ENCODE measurements around the gene TMA16. TPM values are rescaled to one million over a fixed set of nuclear protein-coding genes. Genes with fewer than 3 reads are reported as not detected.

The TMA16 gene
- polyA plus RNA-seq, 2 of the 4 experiments (the other 2 are of a cell fraction) = 28.5 to 36.1 TPM

DNA sequence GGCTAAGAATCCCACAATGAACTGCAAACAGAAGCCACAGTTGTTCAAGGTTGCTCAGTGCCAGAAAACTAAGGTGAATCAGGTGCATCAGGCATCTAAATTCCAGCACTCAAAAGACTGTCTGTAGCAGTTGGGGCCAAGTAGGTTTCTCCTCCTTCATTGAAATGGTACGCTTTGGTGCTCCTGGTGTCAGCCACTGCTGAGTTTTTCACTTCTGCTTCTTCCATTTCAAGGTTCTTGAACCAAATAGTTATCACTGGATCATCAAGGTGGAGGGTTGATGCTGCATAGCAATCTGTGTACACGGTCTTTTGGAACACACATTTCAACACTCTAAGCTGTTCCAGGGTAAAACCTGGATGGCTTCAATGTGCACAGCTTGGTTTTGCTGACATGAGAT is 74.4 kb downstream of the TMA16 start:
- Histone ChIP-seq H3K4me3 (no peak overlapping the region), H3K27ac (no peak overlapping the region), H3K9me3 (no peaks in the 10 kb centered on the region), H3K4me1 (no peaks in the 10 kb centered on the region), H3K4me2 (no peak overlapping the region)
- FAIRE-seq = no peak
- ChIA-PET POLR2A (no interaction called here), CTCF (interaction anchor here (1.0 to 1.2 kb wide), 2 partner anchors 14 to 16 kb away, joined by 3 read pairs; no protein-coding TSS in a partner anchor)
- TF ChIP-seq ZFP36 (IDR thresholded peaks at IDR 0.05; ENCODE audit: borderline replicate concordance, partially characterized antibody) = no peak
- no peak for TF ChIP-seq SMC3 (IDR thresholded peaks at IDR 0.05)
- no peak for TF ChIP-seq NFE2L2 (conservative IDR thresholded peaks at IDR 0.05; ENCODE audit: low read length)
- no peak for TF ChIP-seq MAFK (IDR thresholded peaks at IDR 0.05; ENCODE audit: partially characterized antibody)
- no peak for TF ChIP-seq RCOR1 (IDR thresholded peaks at IDR 0.05; ENCODE audit: low read depth, low read length)
- TF ChIP-seq, protein P1, sequence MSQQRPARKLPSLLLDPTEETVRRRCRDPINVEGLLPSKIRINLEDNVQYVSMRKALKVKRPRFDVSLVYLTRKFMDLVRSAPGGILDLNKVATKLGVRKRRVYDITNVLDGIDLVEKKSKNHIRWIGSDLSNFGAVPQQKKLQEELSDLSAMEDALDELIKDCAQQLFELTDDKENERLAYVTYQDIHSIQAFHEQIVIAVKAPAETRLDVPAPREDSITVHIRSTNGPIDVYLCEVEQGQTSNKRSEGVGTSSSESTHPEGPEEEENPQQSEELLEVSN (IDR thresholded peaks at IDR 0.05; ENCODE audit: borderline replicate concordance, low read depth) = no peak
- TF ChIP-seq TFCP2L1 (CRISPR knock-in tag; IDR thresholded peaks at IDR 0.05) = no peak
- TF ChIP-seq FOSL2 (IDR thresholded peaks at IDR 0.05) = no peak
- no peak for TF ChIP-seq FOSL2 (CRISPR knock-in tag; IDR thresholded peaks at IDR 0.05)
- TF ChIP-seq RNF2 (IDR thresholded peaks at IDR 0.05; ENCODE audit: borderline replicate concordance, low read depth) = no peak
- no peak for TF ChIP-seq JUN (IDR thresholded peaks at IDR 0.05)
- TF ChIP-seq KDM5A (IDR thresholded peaks at IDR 0.05) = no peak
- TF ChIP-seq MYC (IDR thresholded peaks at IDR 0.05; ENCODE audit: borderline replicate concordance, low read length) = no peak
- TF ChIP-seq, protein P2, sequence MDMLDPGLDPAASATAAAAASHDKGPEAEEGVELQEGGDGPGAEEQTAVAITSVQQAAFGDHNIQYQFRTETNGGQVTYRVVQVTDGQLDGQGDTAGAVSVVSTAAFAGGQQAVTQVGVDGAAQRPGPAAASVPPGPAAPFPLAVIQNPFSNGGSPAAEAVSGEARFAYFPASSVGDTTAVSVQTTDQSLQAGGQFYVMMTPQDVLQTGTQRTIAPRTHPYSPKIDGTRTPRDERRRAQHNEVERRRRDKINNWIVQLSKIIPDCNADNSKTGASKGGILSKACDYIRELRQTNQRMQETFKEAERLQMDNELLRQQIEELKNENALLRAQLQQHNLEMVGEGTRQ (IDR thresholded peaks at IDR 0.05) = no peak
- no peak for TF ChIP-seq EP300 (IDR thresholded peaks at IDR 0.05)
- no peak for TF ChIP-seq NR3C1 (IDR thresholded peaks at IDR 0.05)
- no peak for TF ChIP-seq EHF (CRISPR knock-in tag; IDR thresholded peaks at IDR 0.05)
- no peak for TF ChIP-seq HOXA7 (CRISPR knock-in tag; IDR thresholded peaks at IDR 0.05)
- TF ChIP-seq, protein P3, sequence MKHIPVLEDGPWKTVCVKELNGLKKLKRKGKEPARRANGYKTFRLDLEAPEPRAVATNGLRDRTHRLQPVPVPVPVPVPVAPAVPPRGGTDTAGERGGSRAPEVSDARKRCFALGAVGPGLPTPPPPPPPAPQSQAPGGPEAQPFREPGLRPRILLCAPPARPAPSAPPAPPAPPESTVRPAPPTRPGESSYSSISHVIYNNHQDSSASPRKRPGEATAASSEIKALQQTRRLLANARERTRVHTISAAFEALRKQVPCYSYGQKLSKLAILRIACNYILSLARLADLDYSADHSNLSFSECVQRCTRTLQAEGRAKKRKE (CRISPR knock-in tag; IDR thresholded peaks at IDR 0.05; ENCODE audit: low read depth) = no peak
- TF ChIP-seq CBX2 (IDR thresholded peaks at IDR 0.05; ENCODE audit: borderline replicate concordance, low read depth) = no peak
- ATAC-seq = no peak
- WGBS (ENCODE audit: missing lambda C conversion rate) = 0% methylated on average over 2 of the region's 2 CpGs
- no peak for DNase-seq (ENCODE audit: low read depth in 1 of 2, low spot score in 1 of 2)

Other genes with a start within 250 kb of the TMA16 start
- gene NPY1R, start 162.1 kb upstream of the TMA16 start, polyA plus RNA-seq (2011; rRNA removed) = 0.23 and 0.30 TPM in 2 replicates
- gene NPY1R, start 162.1 kb upstream of the TMA16 start, polyA plus RNA-seq (2017; fragmentation: RNase III; extraction: RNeasy Plus Mini Kit Qiagen cat#74134 plus additional on column Dnase treatment) = 0.03 to 0.14 TPM (median 0.13 TPM) in 3 replicates
- gene NPY5R, start 150.8 kb upstream of the TMA16 start, polyA plus RNA-seq (2011; rRNA removed) = 0.11 and 0.13 TPM in 2 replicates
- not detected in 3 replicates for gene NPY5R, start 150.8 kb upstream of the TMA16 start, polyA plus RNA-seq (2017; fragmentation: RNase III; extraction: RNeasy Plus Mini Kit Qiagen cat#74134 plus additional on column Dnase treatment)
- not detected in 2 replicates for gene TKTL2, start 20.9 kb upstream of the TMA16 start, polyA plus RNA-seq (2011; rRNA removed)
- gene TKTL2, start 20.9 kb upstream of the TMA16 start, polyA plus RNA-seq (2017; fragmentation: RNase III; extraction: RNeasy Plus Mini Kit Qiagen cat#74134 plus additional on column Dnase treatment) = not detected in 3 replicates

Measured in A549 (cell line).